Activated naive CD8-positive, alpha-beta T cell treated with anti-CD3 and anti-CD28 coated beads, Interleukin-2, amount 50 U/mL, for 16 hours (primary cell): ENCODE results near the gene PTH2.
"Not testable (repeated sequence)": the region's sequence is repeated elsewhere in the genome, so short reads cannot be mapped to it uniquely, and the experiment has no call there.

Experiments
- DNase-seq: peaks from one replicate; pipeline ENCODE4 v3.0.0-alpha.2; 2020; ENCODE audit warnings: low read depth, low spot score

The PTH2 gene

DNA sequence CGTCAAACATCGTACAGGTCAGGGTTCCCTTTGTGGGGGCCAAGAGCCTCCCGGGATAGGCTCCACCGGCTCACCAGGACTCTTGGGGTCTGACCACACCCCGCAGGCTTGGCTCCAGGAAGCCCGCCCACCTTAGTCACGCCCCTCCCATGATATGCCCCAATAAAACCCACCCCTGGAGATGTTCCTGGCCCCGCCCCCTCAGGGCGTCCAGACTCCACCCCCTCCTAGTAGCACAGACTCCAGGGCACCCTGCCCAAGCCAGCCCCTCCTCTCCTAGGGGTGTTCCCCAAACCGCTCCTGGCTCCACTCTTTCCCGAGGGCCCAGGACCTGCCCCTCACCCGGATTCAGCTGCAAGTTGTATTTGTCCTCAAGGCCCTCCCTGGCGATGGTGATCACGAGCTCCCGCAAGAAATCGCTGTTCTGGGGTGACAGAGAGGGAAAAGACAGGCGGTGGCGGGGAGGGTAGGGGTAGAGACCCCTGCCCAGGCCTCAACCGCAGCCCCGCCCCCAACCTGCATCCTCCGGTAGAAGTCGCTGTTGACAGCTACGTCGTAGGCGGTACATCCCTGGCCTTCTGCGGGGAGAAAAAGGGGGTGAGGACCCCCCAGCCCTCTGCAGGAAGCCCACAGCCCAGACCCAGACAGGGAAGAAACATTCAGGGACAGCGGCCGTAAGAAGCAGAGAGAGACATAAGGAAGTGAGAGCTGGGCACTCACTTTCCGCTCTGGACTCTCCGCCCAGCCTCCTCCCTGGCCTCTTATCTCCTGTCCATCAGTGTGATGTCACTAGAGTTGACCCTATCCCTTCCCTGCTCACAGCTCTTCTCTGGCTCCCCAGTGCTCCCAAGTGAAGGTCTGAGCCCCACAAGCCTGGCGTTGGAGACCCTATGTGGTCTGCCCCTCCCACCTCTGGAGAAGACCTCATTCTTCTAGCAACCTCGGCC lies 24.5 kb upstream of the PTH2 start:
- DNase-seq: no peak

DNA sequence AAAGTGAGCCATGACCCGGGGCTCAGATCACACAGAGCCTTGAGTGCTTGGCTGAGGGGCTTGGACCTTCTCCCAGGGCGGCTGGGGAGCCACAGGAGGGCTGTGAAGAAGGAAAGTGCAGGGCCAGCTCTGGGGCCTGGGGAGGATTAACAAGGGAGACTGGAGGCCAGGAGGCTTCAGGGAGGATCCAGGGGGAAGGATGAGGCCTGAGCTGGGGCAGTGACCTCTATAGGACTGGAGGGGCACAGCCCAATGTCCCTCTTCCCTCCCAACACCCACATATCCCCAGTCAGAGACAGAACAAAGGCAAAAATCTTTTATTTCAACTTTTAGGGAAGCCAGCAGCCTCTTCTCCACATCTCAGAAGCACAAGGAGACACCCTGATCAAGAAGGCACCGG lies 22.8 kb upstream of the PTH2 start:
- DNase-seq: no peak

DNA sequence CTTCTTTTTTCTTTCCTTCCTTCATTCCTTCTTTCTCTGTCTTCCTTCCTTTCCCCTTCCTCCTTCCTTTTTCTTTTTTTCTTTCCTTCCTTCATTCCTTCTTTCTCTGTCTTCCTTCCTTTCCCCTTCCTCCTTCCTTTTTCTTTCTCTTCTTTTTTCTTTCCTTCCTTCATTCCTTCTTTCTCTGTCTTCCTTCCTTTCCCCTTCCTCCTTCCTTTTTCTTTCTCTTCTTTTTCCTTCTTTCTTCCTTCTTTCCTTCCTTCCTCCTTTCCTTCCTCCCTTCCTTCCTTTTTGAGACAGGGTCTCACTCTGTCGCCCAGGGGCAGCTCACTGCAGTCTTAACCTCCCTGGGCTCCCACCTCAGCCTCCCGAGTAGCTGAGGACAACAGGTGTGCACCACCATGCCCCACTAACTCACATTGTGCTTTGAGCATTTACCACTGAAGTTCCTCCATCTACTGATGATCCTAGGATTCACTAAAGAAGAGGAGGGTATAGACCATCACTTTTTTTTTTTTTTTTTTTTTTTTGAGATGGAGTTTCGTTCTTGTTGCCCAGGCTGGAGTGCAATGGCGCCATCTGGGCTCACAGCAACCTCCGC lies 21.0 kb upstream of the PTH2 start:
- not testable (repeated sequence) for DNase-seq

DNA sequence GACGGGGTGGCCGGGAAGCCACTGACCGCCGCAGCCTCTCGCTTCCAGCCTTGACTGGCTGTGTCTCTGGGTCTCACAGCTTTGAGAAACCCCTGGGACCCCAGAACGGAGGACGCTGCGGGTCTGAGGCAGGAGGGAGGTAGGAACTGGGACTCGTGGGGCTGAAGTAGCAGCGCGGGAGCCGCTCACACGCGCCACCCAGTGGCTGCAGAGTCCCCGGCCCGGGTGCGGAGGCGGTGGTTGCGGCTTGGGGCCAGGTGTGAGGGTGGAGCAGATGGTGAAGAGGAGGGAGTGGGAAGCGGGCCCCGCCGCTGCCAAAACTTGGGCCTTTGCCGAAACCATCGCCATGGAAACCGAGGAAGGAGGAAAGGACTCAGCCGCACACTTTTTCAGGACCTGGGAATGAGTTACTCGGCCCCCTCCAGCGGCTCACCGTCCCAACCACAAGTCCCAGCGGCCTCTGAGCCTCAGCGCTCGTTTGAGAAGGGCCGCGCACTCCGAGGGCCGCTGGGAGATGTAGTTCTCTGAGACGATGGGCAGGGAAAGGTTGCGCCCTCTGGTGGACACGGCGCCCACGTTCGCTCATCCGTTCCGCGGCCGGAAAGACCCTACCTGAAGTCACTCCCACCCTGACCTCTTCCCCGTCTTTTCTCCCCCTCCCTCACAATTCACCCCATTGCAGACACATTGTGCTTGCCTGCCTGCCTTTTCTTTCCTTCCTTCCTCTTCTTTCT lies 20.3 kb upstream of the PTH2 start:
- peak; percentile 89 for DNase-seq

DNA sequence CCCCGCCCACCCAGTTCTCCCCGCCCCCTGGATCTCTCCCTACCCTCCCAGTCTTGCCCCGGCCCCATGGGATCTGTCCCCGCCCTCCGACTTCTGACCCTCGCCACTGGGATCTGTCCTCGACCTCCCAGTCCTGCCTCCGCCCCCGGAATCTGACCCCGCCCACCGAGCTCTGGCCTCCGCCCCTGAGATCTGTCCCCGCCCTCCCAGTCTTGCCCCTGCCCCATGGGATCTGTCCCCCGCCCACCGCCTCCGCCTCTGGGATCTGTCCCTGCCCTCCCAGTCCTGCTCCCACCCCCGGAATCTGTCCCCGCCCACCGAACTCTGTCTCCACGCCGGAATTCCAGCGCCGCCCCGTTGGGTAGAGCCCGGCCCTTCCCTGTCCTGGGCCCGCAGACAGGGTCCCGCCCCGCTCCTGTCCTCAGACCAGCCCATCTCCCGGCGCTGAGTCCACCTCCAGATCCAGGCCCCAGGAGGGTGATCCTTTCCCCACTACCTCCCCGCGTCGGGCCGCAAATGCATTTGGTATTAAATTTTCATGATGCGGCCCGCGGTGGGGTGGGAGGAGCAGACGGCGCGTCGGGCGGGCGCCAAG lies 19.6 kb upstream of the PTH2 start:
- DNase-seq: no peak

DNA sequence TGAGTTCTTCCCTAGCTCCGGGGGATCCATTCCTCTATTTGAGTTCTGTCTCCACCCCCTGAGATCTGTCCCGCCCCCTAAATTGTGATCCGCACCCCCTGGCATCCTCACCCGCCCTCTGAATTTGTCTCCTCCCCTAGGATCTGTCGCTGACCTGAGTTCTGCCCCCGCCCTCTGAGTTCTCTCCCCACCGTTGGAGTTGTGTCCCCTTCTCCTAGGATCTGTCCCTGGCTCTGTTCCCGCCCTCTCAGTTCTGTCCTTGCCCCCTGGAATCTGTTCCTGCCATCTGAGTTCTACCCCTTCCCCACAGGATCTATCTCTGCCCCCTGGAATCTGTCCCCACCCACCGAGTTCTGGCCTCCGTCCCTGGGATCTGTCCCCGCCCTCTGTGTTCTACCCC lies 19.1 kb upstream of the PTH2 start:
- no peak for DNase-seq

DNA sequence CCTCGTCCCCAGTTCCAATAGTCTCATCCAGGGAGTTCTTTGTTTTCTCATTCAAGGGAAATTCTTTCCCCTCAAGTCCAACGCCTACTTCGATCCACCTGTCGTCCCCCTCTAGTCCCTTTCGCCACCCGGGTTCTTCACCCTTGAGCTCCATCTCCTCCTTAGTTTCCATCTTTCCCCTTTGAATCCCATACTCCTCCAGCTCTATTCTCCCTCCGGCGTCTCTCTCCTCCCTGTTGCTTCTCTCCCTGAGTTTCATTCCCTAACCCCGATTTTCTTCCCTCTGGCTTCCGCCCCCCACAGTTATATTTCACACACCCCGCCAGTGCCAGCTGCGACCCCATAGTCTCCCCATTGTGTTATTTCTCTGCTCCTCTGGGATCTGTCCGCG lies 18.7 kb upstream of the PTH2 start:
- DNase-seq: no peak

DNA sequence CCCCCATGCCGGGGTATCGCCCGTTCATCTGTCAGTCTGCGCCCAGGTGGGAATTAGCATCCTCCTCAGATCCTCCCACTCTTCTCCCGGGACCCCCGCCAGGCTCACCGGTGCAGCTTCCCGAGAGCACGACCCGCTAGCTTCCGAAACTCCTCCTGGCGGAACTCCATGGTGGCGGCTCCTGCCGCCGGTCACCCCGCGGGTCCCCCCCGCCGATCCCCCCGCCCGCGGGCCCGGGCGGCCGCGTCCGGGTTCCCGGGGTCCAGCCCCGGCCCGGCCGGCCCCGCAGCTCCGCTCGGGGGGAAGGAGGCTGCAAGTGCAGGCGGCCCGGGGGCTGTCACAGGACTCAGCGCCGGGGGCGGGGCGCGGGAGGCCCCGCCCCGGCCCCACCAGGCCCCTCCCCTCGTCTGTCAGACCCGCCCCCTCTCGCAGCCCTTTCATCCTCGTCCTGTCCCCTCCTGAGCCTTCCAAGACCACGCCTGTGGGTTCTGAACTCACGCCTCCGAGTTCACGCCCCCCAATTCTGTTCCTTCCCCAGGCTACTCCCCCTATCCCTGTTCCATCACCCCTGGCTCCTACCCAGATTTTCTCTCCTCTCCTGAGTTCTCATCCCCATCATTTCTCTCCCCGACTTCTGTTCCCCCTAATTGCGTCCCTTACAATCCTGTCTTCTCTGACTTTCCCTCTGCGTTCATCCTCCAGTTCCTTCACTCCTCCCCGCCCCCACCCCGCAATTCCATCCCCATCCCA lies 18.1 kb upstream of the PTH2 start, which contains the start of gene SLC17A7:
Gene SLC17A7, minus strand, starts transcription at position 318 of the 750 bp plus-strand sequence. Its CDS starts 148 bp downstream, at position 170.
- DNase-seq: no peak

DNA sequence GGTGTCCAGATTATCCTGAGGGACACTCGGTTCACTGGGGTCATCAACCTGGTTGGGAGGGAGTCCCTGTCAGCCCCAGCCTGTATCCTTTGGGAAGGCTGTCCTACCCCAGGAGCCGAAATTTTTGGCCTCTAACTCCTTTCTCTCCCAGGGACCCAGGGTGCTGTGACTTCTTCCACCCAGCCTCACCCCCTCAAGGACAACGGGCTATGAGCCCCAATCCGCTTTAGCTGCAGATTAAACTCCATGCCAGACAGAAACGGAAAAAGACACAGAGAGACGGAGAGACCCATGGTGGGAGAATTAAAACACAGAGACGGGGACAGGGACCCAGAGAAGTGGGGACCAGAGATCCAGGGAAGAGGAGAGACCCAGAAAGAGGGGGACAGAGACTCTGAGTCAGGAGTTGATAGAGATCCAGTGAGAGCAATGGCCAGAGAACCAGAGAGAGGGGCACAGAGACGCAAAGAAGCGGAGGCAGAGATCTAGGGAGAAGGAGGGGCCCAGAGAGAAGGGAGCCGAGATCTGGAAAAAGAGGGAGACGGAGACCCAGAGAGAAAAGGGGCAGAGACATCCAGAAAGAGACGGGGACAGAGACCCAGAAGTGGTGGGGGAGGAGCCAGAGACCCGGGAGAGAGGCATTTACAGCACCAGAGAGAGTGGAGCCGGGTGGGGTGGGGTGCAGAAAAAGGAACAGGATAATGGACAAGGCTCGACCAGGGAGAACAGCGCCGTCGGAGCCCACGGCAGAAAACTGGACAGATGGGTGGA lies 17.4 kb upstream of the PTH2 start:
- no peak for DNase-seq

DNA sequence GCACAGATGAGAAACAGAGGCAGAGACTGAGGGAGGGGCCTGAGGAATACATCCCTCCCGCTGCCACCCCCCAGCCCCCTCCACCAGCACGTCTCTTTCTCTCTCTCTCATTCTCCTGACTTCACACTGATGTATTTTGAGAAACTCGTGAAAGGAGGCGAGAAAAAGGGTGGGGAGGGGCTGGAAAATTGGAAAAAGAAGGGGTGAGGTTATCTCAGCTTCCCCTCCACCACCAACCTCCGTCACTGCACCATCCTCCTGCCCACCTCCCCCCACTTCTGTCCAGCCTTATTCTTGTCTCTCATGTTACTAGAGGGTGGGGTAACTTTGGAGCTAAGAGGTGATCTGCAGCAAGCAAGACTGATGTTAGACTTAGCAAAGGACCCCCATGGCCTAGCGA lies 16.6 kb upstream of the PTH2 start:
- DNase-seq: no peak

DNA sequence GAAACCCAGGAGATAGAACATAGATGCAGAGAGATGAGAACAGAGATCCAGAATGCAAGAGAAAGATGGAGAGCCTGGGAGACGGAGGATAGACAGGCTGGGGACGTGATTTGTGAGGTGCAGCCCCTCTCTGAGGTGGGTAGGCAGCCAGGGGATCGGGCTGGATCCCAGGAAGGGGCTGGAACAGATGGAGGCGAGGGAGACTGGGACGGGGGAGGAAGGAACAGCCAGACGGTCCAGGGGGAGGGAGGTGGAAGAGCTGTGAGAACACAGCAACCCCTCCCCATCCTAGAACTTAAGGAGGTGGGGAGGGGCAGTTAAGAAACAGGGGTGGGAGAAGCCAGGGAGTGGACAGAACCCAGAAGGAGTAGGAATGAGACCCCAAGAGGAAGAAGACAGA lies 15.0 kb upstream of the PTH2 start:
- no peak for DNase-seq

DNA sequence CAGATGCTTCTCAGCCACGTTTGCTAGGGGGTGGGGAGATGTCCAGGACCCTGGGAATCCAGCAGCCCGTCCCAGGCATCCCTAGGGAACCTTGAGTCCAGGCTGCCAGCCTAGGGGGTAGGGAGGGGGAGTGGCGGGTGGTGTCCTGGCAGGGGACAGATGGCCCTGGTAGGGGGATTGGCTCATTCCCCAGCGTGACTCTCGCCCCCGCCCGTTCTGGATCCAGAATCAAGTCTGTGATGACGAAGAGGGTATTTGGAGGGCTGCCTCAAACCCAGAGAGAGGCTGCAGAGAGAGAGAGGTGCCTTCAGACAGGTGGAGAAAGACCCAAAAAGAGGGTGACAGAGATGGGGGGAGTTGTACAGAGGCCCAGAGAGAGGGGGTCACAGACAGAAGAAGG lies 14.0 kb upstream of the PTH2 start:
- DNase-seq: no peak

DNA sequence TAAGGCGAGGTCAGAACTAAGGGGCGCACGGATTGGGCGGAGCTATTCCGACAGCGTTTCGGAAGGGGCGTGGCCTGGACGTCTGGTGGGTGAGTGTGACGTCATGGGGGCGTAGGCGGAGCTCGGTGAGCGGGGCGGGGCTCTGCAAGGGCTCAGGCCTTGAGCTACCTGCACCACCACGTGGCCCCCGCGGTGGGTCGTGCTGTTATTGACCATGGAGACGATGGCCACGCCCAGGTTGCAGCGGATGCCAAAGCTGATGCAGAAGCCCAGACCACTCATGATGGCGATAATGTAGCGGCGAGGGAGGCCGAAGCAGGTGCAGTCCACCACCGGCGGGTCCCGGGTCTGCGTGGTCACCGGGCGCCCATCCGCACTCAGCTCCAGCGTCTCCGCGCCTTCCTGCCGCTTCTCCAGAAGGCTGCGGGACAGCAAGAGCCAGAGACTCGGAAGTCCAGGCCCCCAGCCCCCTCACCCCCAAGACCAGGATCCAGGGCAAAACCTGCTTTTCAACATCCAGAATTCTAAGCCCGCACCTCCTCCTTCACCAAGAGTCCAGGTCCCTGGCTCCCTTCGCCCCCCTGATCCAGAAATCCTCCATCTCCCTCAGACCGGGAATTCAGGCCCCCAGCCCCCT lies 13.3 kb upstream of the PTH2 start:
- DNase-seq: no peak

DNA sequence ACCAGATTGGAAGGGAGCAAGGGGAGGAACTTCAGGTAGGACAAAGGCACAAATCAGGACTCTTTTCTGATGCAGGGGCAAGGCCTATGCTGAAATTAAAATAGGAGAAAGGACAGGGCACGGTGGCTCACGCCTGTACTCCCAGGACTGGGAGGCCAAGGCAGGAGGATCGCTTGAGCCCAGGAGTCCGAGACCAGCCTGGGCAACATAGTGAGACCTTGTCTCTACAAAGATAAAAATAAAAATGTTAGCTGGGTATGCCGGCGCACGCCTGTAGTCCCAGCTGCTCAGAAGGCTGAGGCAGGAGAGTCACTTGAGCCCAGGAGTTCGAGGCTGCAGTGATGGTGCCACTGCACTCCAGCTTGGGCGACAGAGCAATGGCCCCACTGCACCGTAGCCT lies 12.4 kb upstream of the PTH2 start:
- DNase-seq: no peak

DNA sequence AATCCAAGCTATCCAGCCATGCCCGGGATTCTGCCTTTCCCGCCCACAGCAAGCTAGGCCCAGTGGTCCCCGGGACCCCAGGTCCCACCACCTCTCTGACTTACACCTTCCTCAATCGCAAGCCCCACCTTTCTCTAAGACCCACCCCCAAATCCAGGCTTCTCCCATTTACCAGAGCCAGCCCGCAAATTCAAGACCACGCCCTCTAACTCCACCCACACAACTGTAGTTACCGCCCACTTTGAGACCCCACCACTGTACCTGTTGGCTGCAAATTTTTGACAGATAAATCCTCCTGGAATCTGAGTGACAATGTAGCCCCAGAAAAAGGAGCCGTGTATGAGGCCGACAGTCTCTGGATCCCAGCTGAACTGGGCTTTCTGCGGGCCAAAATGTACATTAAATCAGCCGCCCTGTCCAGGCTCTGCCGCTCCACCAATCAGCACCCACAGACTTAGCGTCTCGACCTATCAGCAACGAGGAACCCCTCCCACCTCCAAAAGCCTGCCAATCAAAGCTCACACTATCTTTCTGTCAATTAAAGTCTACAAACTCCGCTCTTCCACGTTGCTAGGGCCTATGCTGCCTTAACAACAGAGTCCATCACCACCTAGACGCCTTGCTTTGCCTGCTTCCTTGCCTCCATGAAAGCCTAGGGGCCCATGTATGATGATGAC lies 11.8 kb upstream of the PTH2 start:
- no peak for DNase-seq

DNA sequence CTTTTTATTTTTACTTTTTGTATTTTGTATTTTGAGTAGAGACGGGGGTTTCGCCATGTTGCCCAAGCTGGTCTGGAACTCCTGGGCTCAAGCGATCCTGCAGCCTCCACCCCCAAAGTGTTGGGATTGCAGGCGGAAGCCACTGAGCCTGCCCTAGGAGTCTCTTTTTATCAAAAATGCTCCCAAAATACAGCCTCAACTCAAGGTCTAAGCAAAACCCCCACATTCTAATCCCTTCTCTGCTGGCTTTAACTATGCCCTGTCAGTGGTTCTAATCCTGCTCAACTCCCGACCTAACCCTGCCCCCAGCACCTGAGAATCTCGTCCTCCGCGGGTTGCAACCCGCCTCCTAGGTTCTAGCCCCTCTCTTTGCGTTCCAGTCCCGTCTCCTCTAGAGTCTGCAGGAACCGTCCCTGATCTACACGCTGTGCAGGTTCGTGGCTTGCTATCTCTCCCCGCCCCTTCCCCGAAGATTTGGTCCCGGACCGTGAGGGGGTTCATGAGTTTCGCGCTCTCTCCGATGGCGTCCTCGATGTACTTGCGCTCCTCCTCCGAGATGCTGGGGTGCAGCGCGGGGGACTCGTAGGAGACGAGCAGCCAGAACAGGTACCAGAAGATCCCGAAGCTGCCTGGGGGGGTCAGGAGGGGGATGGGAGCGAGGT lies 10.1 kb upstream of the PTH2 start:
- DNase-seq: no peak

DNA sequence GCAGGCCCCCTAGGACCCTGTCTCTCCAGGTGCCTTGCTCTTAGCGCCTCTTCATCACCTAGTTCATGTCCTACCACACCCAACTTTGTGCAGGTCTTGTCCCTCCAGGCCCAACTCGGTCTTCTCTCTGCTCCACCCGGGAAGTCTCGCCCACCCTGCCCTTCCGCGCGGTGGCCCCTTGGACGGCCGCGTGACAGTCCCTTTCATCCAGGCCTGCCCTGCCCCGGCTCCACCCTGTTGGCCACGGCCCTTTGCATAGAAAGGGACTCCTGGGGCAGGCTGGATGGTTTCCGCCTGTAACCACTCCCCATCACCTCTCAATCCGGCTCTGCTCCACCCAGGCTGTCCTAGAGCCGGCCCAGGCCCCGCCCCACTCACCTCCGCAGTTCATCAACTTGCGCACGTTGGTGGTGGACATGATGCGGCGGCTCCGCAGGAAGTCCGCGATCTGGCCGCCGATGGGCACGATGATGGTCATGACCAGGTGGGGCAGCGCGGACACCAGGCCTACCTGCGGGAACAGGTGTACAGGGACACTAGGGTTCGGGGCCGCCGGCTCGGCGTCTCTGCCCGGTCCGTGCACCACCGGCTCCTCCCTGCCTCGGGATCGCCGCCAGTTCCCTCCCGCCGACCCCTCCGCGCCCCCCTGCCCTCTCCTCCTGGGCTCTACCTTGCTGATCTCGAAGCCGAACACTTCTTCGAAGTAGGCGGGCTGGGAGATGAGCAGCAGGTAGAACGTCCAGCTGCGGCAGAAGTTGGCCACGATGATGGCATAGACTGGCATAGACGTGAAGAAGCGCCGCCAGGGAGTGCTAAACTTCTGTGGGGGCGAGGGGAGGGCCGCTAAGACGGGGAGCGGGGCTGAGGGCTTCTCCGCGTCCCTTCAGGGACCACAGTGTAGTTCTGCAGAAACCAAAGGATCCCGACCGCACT lies 9.2 kb upstream of the PTH2 start:
- DNase-seq: no peak

DNA sequence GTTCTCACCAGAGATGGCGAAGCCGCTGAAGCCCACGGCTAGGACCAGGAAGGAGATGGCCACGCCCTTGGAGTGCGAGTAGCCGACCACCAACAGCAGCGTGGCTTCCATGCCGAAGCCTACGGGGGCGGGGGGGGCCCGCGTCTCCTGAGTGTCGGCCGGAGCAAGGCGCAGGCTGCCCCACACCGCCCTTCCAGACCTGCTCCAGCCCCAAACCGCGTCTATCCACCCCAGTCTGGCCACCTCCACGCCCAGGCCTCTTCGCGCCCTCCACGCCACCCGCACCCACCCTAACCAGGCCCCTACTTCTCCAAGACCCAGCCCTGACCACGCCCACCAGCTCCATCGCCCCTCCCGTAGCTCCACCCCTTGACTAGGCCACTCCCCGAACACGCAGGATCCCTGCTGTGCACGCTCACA lies 8.1 kb upstream of the PTH2 start:
- no peak for DNase-seq
